ENCODE data around the gene ACTR3C.

ACTR3C gene

DNA sequence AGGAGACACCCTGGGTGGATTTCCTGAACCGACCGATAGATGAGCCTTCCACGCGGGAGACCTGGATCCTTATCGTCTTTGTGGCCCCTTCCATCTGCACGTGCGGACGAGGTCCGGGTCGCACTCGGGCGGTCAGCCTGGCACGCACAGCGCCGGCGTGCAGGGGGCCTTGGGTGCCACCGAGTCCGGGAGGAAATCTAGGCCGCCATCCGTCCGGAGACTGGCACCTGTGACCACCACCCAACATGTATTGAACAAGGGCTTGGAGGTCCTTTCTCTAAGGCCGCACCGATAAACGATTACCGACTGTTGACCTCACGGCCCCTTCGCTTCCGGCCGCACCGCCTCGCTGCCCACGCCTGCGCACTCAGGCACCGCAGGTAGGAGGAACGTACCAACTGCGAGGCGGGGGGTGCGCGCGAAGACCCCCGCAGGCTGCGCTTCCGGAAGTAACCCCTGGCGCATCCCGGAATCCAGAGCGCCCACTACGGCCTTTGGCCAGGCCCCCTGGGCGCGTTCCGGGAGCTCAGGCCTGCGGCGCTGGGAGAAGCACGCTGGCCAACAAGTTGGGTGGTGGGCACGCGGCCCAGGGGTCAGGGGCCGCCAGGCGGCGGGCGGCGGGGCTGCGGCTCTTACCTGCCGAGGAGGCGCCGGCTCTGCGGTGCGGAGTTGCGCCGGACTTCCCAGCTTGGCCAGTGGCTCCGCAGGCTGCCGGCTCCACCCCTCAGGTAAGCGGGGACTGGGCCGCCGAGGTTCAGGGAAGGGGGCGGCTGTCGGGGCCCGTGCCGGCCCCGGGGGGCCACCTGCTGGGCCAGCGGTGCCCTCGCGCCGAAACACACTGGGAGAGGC lies at the start of gene ACTR3C, which contains the start of gene LRRC61:
Gene ACTR3C (minus strand): TSS at position 713 of the 849 bp plus-strand sequence. CDS start 28,249 bp downstream, outside the sequence.
Gene LRRC61 (plus strand): TSS at position 523 of the 849 bp plus-strand sequence. CDS start 13,507 bp downstream, outside the sequence.
- DNase-seq: peak; percentile 49

DNA sequence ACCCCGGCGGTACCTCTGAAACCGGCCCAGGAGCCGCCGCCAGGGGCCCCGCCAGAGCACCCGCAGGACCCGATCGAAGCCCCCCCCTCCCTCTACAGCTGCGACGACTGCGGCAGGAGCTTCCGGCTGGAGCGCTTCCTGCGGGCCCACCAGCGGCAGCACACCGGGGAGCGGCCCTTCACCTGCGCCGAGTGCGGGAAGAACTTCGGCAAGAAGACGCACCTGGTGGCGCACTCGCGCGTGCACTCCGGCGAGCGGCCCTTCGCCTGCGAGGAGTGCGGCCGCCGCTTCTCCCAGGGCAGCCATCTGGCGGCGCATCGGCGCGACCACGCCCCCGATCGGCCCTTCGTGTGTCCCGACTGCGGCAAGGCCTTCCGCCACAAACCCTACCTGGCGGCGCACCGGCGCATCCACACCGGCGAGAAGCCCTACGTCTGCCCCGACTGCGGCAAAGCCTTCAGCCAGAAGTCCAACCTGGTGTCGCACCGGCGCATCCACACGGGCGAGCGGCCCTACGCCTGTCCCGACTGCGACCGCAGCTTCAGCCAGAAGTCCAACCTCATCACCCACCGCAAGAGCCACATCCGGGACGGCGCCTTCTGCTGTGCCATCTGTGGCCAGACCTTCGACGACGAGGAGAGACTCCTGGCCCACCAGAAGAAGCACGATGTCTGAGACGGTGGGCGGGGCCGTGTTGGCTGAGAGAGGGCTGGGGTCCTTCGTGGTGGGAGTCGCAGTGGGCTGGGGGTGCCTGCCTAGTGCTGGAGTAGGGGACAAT lies 49.1 kb upstream of the ACTR3C start:
- no peak for DNase-seq

DNA sequence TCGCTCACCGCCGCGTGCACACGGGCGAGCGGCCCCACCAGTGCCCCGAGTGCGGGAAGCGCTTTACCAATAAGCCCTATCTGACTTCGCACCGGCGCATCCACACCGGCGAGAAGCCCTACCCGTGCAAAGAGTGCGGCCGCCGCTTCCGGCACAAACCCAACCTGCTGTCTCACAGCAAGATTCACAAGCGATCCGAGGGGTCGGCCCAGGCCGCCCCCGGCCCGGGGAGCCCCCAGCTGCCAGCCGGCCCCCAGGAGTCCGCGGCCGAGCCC lies 48.6 kb upstream of the ACTR3C start:
- DNase-seq: no peak

DNA sequence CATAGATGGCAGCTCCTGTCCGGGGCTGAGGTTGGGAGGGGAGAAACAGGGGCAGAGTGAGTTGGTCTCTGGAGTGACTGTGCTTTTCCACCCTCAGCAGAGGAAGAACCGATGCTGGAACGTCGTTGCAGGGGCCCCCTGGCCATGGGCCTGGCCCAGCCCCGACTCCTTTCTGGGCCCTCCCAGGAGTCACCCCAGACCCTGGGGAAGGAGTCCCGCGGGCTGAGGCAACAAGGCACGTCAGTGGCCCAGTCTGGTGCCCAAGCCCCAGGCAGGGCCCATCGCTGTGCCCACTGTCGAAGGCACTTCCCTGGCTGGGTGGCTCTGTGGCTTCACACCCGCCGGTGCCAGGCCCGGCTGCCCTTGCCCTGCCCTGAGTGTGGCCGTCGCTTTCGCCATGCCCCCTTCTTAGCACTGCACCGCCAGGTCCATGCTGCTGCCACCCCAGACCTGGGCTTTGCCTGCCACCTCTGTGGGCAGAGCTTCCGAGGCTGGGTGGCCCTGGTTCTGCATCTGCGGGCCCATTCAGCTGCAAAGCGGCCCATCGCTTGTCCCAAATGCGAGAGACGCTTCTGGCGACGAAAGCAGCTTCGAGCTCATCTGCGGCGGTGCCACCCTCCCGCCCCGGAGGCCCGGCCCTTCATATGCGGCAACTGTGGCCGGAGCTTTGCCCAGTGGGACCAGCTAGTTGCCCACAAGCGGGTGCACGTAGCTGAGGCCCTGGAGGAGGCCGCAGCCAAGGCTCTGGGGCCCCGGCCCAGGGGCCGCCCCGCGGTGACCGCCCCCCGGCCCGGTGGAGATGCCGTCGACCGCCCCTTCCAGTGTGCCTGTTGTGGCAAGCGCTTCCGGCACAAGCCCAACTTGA lies 48.0 kb upstream of the ACTR3C start:
- DNase-seq: no peak

DNA sequence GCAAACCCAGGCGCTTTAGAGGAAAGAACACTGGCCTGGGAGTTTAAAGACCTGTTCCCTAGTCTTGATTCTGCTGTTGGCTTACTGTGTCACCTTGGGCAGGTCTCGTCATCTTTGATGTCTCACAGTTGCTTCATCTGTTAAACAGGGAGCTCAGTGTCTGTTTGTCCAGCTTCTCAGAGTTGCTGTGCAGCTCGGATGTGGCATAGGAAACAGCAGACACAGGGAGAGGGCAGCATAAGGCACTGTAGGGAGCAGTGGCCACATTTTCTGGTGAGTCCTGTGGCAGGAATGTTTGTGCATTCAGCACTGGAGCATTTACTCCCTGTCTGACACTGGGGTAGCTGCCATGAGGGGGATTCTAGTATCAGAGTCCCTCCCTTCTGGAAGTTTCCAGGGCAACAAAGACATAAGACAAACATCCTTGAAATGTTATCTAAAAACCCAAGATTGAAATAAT lies 47.3 kb upstream of the ACTR3C start:
- no peak for DNase-seq

DNA sequence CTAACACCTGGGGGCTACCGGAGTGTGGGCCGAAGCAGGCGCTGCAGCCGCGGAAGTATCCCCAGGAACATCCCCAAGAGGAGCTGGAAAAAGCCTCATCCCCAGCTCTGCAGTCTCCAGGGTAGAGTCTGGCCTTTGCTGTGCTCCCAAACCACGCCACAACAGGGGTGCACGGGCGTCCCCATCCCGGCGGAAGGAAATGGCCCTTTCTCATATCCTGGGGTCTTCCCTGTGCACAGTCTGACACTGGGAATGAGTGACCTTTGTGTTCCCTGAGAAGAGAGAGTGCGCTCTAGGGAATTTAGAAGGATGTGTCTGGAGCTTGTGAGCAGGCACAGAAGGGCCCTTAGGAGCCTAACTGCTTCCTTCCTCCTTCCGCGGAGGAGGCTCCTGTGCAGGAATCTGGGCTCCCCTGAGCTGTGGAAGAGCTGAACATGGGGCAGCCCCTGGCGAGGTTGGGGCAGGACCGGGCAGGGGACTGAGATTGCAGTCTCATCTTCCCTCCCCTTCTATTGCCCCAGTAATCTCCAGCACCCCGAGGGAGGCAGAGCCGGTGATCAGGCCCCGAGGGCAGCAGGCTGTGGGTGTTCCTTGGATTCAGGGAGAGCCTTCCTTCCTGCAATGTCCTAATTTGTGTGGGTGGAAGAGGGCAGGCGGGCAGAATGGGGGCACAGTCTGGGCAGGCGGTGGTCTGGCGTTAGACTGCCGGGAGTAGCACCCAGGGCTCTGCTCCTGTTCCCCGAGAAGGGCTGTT lies 46.6 kb upstream of the ACTR3C start:
- no peak for DNase-seq

DNA sequence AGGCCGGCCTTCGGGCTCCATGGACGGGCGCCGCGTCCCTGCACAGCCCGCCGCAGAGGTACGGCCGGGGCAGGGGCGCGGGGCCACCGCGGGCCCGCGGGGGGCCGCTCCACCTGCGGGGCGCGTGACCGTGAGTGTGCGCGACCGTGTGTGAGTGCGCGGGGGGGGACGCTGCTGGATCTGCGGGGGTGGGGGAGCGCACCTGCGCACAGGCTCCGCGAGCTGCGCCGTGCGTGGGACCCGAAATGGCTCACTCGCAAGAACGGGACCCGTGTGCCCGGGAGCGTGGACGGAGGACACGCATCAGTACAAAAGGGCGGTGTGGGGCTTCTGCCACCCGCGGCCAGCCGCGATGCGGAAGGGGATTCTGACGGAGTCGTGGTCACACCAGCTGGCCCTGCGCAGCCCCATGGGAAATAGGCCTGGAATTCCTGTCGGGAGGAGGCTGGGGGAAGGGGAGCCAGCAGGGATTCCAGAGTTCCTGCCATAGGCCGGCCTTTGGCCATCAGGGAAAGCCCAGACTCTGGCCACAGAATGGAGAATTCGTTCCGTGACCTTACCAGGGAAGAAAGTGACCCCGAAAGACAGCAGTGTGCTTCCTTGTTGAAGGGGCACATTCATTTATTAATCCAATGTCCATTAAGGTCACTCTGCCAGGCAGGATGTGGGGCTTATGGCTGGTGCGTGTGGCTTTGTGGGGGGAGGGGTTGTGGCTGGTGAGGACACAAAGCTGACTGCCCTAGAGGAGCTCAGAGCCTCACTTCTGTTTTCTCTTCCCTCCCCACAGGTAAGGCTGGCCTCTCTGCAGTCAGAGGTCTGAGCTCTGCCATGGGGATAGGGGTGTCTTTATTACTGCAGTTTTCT lies 45.8 kb upstream of the ACTR3C start:
- peak; percentile 52 for DNase-seq

DNA sequence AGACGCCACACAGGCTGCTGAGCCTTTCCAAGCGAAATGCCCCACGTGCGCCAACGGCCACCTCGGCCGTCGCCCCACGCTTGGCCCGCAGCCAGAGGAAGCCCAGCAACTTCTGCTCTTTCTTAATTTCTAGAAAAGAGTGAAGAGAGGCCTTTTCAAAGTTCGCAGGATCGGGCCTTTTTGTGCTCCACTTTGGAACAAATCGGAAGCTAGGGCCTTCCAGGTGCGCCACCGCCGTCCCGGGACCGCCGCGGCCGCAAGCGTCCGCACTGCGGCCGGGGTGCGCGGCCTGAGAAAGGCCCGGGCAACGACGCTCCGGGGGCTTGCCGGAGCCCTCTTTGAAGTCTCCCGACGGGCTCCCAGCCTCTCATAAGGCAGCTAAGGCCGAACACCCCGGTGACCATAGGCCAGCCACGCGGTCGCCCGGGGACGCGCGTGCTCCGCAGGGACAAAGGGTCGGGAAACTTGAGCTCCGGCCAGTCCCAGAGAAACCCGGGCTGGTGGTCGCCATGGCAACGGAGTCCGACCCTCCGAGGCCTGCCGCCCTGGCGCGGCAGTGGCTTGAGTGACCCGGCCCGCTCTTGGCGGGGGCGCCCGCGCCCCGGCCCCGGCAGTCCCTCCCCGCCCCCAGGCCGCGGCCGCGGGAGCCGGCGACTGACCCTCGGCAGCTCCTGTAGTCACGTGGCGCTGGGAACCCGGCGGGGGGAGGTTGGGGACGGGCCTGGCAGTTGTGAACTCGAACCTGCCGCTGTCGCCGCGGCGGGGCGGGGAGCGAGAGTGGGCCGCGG lies 44.9 kb upstream of the ACTR3C start, which contains the start of gene REPIN1:
Gene REPIN1 (plus strand): TSS at position 727 of the 788 bp plus-strand sequence. CDS start 890 bp downstream, outside the sequence.
- peak; percentile 89 for DNase-seq

DNA sequence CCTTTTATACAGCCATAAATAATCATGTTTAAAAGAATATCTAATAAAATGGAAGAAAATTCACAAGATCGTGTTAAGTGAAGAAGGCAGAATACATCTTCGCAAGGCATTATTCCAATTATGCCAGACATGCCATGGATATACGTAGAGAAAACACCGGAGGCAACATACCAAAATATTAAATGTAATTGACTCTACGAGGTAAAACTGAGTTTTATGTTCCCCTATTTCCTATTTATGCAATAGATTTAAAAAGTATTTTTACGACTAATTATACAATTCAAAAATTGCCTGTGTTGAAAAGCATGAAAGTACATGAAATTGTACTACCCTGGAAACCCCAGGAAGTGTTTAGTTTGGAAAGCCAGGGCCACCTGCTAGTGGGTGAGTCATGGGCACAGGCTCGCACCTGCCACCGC lies 44.3 kb upstream of the ACTR3C start:
- no peak for DNase-seq

DNA sequence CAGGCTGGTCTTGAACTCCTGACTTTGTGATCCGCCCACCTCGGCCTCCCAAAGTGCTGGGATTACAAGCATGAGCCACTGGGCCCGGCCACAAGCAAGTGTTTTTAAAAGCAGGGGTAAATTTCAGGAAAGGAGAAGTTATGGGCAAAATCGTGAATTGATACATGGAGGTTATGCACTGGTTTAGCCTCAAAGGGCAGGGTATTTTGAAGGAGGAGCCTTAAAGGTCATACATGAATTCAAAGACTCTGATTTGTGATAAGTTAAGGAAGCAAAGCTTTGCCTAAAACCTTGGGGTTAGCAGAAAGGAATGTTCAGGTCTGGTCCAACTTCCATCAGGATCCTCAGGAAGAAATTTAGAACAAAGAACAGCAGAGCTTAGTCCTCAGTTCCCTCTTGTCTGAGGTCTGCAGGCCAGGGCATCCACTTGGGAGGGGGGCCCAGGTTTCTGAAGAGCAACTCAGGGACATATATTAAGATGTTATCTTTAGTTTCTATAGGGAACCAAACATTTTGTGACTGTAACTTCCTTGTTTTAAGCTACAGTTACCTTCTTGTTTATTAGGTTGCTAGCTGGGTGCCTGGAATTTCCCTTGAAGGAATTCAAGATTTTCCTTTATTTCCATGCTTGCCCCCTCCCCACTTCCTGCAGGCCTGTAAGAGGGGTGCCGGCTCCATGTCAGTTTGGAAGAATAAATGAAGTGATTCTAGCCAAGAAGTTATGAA lies 42.5 kb upstream of the ACTR3C start:
- no peak for DNase-seq

DNA sequence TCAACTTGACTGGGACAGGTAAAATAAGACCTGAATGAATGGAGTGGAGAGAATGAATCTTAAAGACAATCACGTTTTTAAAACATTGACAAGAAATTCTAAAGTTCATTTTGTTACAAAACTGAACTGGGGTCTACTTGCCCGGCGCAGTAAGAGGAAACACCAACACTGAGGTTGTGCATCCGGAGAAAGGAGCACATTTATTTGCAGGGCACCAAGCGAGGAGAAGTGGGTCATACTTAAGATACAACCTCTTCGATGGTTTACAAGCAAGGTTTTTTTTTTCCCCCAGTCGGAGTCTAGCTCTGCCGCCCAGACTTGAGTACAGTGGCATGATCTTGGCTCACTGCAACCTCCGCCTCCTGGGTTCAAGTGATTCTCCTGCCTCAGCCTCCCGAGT lies 41.8 kb upstream of the ACTR3C start:
- DNase-seq: no peak

DNA sequence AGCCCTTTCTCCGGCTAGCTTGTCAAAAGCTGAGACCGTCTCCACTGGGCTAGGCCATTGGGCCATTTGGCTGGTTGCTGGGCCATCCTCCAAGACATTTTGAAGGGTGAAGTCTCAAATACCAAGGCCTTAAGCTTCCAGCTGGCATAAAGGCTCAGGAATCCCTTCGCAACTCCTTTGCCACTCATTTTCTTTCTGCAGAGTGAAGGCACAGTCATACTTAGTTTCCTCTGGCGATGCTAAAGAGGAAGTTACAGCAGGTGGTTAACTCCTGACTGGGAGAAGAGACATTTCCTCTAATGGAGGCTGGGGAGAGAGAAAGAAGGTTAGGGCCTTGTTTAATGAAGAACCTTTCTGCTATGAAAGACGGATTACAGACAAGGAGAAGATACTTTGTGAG lies 40.5 kb upstream of the ACTR3C start:
- no peak for DNase-seq

DNA sequence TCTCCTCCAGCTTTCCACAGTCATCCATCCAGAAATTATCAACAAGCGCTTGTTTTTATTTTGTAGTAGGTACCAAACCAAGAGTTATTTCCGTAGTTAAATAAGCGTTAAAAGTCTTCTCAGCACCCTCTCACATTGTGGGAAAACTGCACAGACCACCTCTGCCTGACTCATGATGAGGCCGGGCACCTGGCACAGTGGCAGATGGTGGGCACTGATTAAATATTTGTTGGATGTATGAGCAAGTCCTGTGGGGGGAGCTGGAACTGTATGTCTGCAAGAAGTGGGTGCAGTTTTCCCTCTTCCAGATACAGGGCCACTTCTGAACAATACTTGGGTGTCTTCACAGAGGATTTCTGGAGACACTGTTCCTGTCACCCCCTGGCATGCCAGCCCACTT lies 40.0 kb upstream of the ACTR3C start:
- no peak for DNase-seq

DNA sequence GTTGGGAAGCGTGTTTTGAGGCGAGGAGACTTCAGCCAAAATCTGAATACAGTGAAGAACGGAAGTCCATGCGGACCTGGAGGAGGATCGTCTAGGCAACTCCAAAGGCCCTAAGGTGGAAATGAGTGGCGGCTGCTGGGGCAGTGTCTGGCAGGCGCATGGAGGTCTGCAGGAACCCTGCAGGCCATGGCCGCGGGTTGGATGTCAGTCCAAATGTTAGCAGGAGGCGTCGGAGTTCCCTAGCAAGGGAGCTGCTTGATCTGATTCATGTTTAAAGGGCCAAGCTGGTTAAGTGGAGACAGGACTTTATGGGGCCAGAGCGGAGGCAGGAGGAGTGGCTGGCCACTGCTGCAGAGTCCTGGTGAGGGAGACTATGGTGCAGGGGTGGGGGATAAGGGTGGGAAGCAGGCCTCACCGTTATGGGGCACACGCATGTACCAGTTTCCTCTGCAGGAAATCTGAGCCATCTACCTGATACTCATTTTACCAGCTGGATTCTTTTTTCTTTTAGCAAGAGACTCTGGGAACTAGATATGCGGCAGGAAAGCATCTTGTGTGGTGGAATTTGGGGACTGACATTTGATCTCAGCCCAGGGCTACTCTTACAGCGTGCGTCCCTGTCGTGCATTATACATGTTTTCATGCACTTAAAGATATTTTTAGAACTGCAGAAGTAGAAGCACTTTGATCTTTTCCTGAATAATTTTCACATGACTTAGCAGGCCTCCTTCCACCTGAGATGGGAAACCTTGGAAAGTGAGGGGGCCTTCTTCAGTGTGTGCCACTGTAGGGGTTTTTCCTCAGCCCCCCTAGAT lies 38.7 kb upstream of the ACTR3C start:
- DNase-seq: no peak

DNA sequence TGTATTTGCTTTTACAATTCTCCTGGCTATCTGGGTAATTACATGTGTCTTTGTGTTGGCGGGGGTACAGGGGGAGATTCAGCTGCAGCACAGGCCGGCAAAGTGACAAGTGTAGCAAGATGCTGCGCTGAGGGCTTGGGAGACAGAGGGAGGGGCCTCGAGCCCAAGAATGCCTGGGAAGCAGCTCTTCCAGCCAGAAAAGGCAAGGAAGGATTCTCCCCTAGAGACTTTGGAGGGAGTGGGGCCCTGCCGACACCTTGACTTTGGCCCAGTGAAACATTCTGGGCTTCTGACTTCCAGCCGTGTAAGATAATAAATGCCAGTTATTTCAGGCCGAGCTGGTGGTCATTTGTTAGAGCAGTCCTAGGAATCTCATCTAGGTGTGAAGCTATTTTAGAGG lies 38.1 kb upstream of the ACTR3C start:
- no peak for DNase-seq

DNA sequence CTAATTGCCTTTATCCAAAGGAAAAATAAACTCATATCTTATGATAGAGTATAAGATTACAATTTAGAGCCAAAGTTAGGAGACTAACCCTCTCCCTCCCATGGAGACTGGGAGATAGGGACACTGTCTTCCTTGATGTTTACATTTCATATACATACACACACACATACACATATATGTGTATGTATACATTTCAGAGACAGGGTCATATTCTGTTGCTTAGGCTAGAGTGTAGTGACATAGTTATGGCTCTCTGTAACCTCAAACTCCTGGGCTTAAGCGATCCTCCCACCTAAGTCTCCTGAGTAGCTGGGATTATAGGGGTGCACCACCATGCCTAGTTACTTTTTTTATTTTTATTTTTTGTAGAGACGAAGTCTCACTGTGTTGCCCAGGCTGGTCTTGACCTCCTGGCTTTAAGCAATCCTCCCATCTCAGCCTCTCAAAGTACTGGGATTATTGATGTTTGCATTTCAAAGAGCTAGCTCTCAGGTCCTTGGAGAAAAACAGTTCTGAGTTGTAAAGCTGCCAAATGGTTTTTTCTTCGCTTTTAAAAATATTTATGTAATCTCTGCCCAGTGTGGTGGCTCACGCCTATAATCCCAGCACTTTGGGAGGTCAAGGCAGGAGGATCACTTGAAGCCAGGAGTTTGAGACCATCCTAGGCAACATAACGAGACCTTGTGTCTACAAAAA lies 37.2 kb upstream of the ACTR3C start:
- no peak for DNase-seq

DNA sequence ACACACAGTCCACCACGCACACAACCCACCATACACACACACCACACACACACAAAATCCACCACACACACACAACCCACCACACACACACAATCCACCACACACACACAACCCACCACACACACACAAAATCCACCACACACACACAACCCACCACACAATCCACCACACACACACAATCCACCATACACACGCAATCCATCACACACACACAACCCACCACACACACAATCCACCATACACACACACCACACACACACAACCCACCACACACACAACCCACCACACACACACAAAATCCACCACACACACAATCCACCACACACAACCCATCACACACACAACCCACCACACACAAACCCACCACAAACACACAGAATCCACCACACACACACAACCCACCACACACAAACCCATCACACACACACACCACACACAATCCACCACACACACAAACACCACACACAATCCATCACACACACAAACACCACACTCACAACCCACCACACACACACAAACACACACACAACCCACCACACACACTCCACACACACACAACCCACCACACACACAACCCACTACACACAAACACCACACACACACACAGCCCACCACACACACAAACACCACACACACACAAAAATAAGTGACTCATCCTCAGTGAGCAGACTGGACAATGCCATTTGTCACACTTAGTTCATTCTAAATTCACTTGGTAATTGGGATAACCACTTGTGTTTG lies 36.4 kb upstream of the ACTR3C start:
- no peak for DNase-seq

All from CD4-positive, alpha-beta T cell treated with Interleukin-4 for 4 hours (primary cell).